ENCODE data around the gene NDUFAF8. TPM values are rescaled to one million over a fixed set of nuclear protein-coding genes. Genes with fewer than 3 reads are reported as not detected.

The NDUFAF8 gene
- total RNA-seq, 3 donors from 2014 or later, result 24.5 to 31.6 (median 31.2) TPM

- DNase-seq (no peak), ATAC-seq (no peak)
- H3K4me1 ChIP-seq (ENCODE audit: low read depth), result peaks cover 17% of the 10 kb centered on the region
- intact Hi-C loops (cut with DNase I, micrococcal nuclease), result loop anchor here in 1 of 2 donors (5.0 kb wide), 1 partner anchor 183 kb away; no protein-coding TSS in a partner anchor
- TF ChIP-seq CTCF (IDR thresholded peaks at IDR 0.05), result no peak
- H3K4me3 ChIP-seq, result no peak overlapping the region
- no peaks in the 10 kb centered on the region for H3K9me3 ChIP-seq
- H3K36me3 ChIP-seq (ENCODE audit: low read depth), result no peaks in the 10 kb centered on the region
Measured at GRCh38 chr17:81289627-81290026, 50.5 kb downstream of the NDUFAF8 start.

DNA sequence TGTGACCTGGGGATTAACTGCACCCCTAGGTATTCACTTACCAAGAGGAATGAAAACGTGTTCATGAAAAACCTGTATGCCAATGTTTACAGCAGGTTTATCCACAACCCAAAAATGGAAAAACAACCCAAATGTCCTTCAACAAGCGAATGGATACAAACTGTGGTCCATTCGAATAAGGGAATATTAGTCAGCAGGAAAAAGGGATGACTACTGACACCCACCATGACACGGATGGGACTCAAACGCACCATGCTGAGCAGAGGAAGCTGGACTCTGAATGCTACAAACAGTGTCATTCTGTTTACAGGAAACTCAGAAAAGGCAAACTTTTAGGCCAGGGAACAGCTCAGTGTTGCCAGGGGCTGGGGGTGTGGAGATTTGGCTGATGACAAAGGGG, 51.1 kb downstream of the NDUFAF8 start:
- TF ChIP-seq CTCF (IDR thresholded peaks at IDR 0.05), result no peak
- H3K9me3 ChIP-seq, result no peaks in the 10 kb centered on the region
- H3K4me1 ChIP-seq (ENCODE audit: low read depth), result peaks cover 17% of the 10 kb centered on the region
- DNase-seq, result no peak
- no peaks in the 10 kb centered on the region for H3K36me3 ChIP-seq (ENCODE audit: low read depth)
- H3K4me3 ChIP-seq, result no peak overlapping the region
- intact Hi-C loops (cut with DNase I, micrococcal nuclease), result loop anchor here in 1 of 2 donors (5.0 kb wide), 1 partner anchor 182 kb away; no protein-coding TSS in a partner anchor
- no peak for ATAC-seq

Other genes with a start within 250 kb of the NDUFAF8 start
- gene CHMP6, start 247.5 kb upstream of the NDUFAF8 start, total RNA-seq, result 10 to 100 TPM; 35.1 to 43.9 (median 35.4) TPM
- 10 to 100 TPM; 11.6 to 76.7 (median 19.4) TPM for gene BAIAP2, start 204.2 kb upstream of the NDUFAF8 start, total RNA-seq
- not detected for gene PVALEF, start 73.8 kb upstream of the NDUFAF8 start, total RNA-seq
- gene AATK, start 73.1 kb upstream of the NDUFAF8 start, total RNA-seq, result 10 to 100 TPM in 2 of 3 donors, 1 to 10 TPM in 1; 9.9 to 23.8 (median 15.6) TPM
- 1 to 10 TPM; 5.7 to 9.3 (median 8.7) TPM for gene CEP131, start 16.4 kb upstream of the NDUFAF8 start, total RNA-seq
- gene TEPSIN, start 263 bp upstream of the NDUFAF8 start, total RNA-seq, result 10 to 100 TPM; 37.4 to 60.2 (median 50.0) TPM
- gene SLC38A10, start 56.0 kb downstream of the NDUFAF8 start, total RNA-seq, result 10 to 100 TPM; 77.0 to 95.3 (median 94.0) TPM
- 10 to 100 TPM; 14.0 to 27.4 (median 16.5) TPM for gene BAHCC1, start 156.1 kb downstream of the NDUFAF8 start, total RNA-seq